Measurements from ENCODE around the gene ZFP14. TPM values are rescaled to one million over a fixed set of nuclear protein-coding genes. Genes with fewer than 3 reads are reported as not detected.

ZFP14 gene
- polyA plus RNA-seq, result 1 to 10 TPM in 1 of 3 donors, under 1 TPM in 2; 0.61 to 1.9 (median 0.89) TPM

GRCh38 chr19:36378625-36379509 is at the start of gene ZFP14:
Gene ZFP14, minus strand, starts transcription at chr19:36379201. Its CDS starts 11,309 bp downstream, at chr19:36367892.
- H3K27ac ChIP-seq (ENCODE audit: low read depth, low read length), result no peak within 1 kb of the TSS
- WGBS, 3 donors, result 2 to 3% (median 3%) methylated on average over 67 to 69 of the region's 69 CpGs

GRCh38 chr19:36423925-36424324 is 44.9 kb upstream of the ZFP14 start:
- H3K27ac ChIP-seq (ENCODE audit: low read depth, low read length), result no peak overlapping the region
- 83 to 95% (median 91%) methylated on average over 4 of the region's 4 CpGs for WGBS, 3 donors

- 21 to 26% (median 24%) methylated on average over 33 of the region's 33 CpGs for WGBS, 3 donors
- H3K27ac ChIP-seq (ENCODE audit: low read depth, low read length), result no peak overlapping the region
These were observed 42.9 kb upstream of the ZFP14 start for GRCh38 chr19:36421749-36422481.

GRCh38 chr19:36420961-36421748 is 42.2 kb upstream of the ZFP14 start:
- H3K27ac ChIP-seq (ENCODE audit: low read depth, low read length), result no peak overlapping the region
- WGBS, 3 donors, result 9 to 11% (median 9%) methylated on average over 60 to 61 of the region's 61 CpGs

GRCh38 chr19:36418287-36419001 is 39.4 kb upstream of the ZFP14 start, which contains the start of gene ZFP82:
Gene ZFP82, minus strand, starts transcription at chr19:36418644. Its CDS starts 8,855 bp downstream, at chr19:36409789.
- WGBS, 3 donors, result 0 to 1% (median 0%) methylated on average over 62 to 70 of the region's 70 CpGs

GRCh38 chr19:36417752-36418286 is 38.8 kb upstream of the ZFP14 start:
- no peak overlapping the region for H3K27ac ChIP-seq (ENCODE audit: low read depth, low read length)
- 12 to 32% (median 19%) methylated on average over 25 of the region's 25 CpGs for WGBS, 3 donors

More at GRCh38 chr19:36418287-36419001, 39.4 kb upstream of the ZFP14 start, which contains the start of gene ZFP82:
- no peak within 1 kb of the TSS for H3K27ac ChIP-seq (ENCODE audit: low read depth, low read length)

GRCh38 chr19:36409841-36410240 is 30.8 kb upstream of the ZFP14 start:
- H3K27ac ChIP-seq (ENCODE audit: low read depth, low read length), result no peak overlapping the region
- 83 to 96% (median 87%) methylated on average over 2 to 5 of the region's 5 CpGs for WGBS, 3 donors

GRCh38 chr19:36408101-36408500 is 29.1 kb upstream of the ZFP14 start:
- whole genome bisulfite sequencing, 3 donors, result 96 to 100% (median 97%) methylated on average over 3 of the region's 3 CpGs
- no peak overlapping the region for H3K27ac ChIP-seq (ENCODE audit: low read depth, low read length)

GRCh38 chr19:36404498-36404897 is 25.5 kb upstream of the ZFP14 start:
- no peak overlapping the region for H3K27ac ChIP-seq (ENCODE audit: low read depth, low read length)
- 97 to 98% (median 97%) methylated on average over 3 of the region's 3 CpGs for WGBS, 3 donors

GRCh38 chr19:36401475-36401874 is 22.5 kb upstream of the ZFP14 start:
- H3K27ac ChIP-seq (ENCODE audit: low read depth, low read length), result no peak overlapping the region
- 88 to 97% (median 91%) methylated on average over 7 of the region's 7 CpGs for WGBS, 3 donors

- no peak overlapping the region for H3K27ac ChIP-seq (ENCODE audit: low read depth, low read length)
- WGBS, 3 donors, result 62 to 95% (median 77%) methylated on average over 3 of the region's 3 CpGs
These were observed 19.6 kb upstream of the ZFP14 start for GRCh38 chr19:36398571-36398970.

GRCh38 chr19:36392916-36393673 is 14.1 kb upstream of the ZFP14 start:
- 97 to 99% (median 97%) methylated on average over 11 of the region's 11 CpGs for WGBS, 3 donors
- no peak overlapping the region for H3K27ac ChIP-seq (ENCODE audit: low read depth, low read length)

- 50 to 61% (median 55%) methylated on average over 10 of the region's 10 CpGs for WGBS, 3 donors
- no peak overlapping the region for H3K27ac ChIP-seq (ENCODE audit: low read depth, low read length)
These were observed 464 bp upstream of the ZFP14 start for GRCh38 chr19:36379510-36379819.

GRCh38 chr19:36377541-36378178 is 1.3 kb downstream of the ZFP14 start:
- no peak overlapping the region for H3K27ac ChIP-seq (ENCODE audit: low read depth, low read length)
- 47 to 68% (median 61%) methylated on average over 9 to 10 of the region's 10 CpGs for WGBS, 3 donors

- WGBS, 3 donors, result 96 to 99% (median 99%) methylated on average over 5 of the region's 5 CpGs
- H3K27ac ChIP-seq (ENCODE audit: low read depth, low read length), result no peak overlapping the region
These were observed 5.3 kb downstream of the ZFP14 start for GRCh38 chr19:36373638-36374156.

- no peak overlapping the region for H3K27ac ChIP-seq (ENCODE audit: low read depth, low read length)
These were observed 7.1 kb downstream of the ZFP14 start for GRCh38 chr19:36371886-36372285.

Measured in adipose tissue (tissue), 3 donors.